Kasumi-1 (cell line): ENCODE results near the gene BPIFB1.

Experiments
- DNase-seq, 2 experiments: peaks; one replicate each; lab custom pipeline; 2025; lab: John Stamatoyannopoulos, UW

The BPIFB1 gene

DNA sequence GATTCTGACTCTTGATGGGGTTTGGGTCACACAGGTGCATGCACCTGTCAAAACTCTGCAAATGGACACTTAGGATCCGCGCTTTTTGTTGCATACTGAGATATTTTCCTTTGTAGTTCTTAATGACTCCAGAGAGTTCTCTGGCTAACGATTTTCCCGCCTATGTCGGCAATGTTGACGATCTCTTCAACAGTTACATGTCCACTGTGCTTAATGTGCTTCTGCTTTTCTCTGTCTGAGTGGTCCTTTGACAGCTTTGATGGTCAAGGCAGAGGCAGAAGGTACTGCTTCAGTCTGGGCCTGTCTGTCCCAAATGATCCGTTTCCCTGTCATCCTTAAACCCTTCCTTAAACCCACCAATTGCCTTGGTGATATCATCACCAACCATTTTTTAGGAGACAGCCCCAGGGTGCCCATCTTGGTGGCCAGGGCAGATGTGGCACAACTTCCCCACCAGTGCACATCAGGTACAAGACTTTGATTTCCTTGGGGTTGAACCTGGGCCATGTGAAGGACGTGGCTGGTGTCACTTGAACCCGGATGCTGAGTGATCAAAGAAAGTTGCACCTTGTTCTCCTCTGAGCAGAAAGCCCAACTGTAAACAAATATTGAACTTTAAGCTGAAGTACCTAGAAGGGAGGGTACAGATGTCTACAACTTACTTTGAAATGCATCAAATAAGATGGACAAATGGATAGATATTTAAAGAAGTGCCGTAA is 10.7 kb upstream of the BPIFB1 start:
- no peak for DNase-seq

- DNase-seq = no peak
These were observed 9.7 kb upstream of the BPIFB1 start for GRCh38 chr20:33273117-33273851.

GRCh38 chr20:33275215-33275614 is 7.8 kb upstream of the BPIFB1 start:
- no peak for DNase-seq

GRCh38 chr20:33275871-33276270 is 7.1 kb upstream of the BPIFB1 start:
- DNase-seq = no peak

DNA sequence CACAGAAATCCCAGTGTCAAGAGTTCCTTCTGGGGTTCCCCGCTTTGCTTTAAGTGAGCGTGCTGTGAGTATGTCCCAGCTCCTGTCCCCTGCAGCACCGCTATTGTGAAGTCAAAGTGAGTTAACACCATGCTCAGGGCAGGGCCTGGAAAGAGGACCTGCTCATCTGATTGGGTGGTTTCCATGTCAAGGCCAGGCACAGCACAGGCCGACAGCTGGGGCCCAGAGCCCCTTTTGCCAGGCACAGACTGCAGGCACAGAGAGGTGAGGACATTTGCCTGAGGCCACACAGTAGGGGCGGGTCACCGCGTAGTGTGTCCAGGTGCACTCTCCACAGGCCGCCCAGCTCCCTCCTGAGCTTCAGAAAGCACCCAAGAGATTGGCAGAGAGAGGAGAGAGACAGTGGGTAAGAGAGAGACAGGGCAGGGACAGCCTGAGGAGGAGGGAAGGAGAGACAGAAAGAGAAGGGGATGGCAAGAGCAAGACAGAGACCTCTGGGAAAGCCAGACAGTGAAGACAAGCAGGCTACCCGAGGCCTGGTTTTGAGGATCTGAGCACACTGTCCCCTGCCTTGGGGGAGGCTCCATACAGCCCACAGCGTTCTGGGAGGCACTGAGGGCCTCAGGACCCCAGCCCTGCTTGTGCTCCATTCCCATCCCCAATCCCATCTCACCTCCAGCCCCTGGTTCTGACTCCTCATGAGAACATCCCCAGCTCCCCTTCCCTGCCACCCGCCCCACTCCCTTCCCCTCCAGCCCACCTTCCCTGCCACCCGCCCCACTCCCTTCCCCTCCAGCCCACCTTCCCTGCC is 6.5 kb upstream of the BPIFB1 start:
- no peak for DNase-seq

DNA sequence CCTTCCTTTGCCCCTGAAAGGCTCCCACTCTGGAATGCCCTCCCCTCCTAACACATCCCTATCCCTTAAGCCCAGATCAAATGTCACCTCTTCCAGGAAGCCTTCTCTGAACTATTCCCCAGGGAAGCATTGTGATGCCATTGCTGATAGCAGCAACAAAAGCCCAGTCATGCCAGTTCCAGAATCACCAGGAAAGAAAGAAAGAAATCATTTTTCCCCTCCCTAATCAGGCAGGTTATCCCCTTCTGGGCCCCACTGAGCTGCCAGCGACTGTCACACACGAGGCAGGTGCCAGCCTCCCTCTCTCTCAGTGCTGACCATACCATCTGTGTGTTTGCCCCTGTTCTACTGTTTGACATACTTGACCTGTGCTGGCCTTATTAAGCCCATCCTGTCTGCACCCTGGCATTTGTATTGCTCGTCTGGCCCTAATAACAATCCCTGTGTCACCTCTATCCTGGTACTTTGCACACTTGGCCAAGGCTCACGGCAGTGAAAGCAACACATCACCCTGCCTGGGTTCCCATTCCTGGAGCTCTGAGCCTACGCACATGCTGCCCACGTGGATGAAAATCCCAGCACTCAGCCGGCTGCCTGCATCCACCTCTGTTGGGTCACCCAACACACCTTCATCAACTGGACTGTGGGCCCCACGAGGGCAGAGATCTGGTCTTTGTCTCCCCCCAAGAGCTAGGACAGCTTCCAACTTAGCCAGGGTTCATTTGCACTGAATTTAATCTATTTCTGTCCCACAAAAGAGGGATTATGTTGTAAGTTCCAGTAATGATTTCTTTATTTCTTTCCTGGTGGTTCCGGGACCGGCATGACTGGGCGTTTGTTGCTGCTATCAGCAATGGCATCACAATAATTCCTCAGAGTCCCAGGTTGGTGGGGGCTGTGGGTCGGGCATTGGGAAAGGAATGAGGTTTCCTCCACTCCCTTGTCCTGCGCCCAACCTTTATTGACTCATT is 5.3 kb upstream of the BPIFB1 start:
- DNase-seq = no peak

- no peak for DNase-seq
These were observed 4.3 kb upstream of the BPIFB1 start for GRCh38 chr20:33278700-33279099.

DNA sequence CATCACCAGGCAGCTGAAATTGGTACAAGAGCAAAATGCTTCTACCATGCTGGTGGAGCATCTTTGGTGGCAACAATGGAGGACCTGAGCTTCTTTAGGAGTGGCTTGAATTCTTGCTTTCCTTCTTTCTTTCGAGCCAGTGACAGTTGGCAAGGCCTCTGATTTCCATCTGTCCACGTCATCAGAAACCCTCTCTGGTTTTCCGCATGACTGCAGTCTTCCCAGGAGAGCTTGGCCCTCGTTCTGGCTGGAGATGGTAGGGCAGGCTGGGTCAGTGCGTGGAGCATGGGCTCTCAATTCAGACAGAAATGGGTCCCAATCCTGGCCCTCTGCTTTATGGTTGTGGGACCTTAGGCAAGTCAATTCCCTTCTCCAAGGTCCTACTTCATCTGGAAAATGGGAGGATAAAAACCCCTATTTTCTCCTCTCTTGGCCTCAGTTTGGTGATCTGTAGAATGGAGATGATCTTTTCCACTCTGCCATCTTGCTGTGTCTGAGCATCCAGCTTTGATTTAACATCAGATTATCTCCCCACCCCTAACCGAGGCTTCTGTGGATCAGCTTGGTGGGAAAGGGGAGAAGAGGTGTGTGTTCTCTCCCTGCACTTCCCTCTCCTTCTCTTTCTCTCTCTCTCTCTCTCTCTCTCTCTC is 3.6 kb upstream of the BPIFB1 start:
- no peak for DNase-seq

- DNase-seq = no peak
These were observed 2.9 kb upstream of the BPIFB1 start for GRCh38 chr20:33280000-33280680.

DNA sequence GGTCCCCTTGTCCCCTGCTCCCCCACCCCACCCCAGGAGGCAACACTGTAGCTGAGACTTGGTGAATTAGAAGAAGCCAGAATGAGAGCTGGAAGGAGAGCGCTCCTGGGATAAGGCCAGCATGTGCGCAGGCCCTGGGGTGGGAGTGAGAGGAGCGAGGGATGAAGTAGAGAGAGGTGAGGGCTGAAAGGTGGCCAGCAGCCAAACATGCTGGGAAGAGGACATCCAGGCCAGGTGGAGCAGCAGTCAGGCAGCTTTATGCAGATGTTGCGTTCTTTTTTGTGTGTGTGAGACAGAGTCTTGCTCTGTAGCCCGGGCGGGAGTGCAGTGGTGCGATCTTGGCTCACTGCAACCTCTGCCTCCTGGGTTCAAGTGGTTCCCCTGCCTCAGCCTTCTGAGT is 2.2 kb upstream of the BPIFB1 start:
- no peak for DNase-seq

DNA sequence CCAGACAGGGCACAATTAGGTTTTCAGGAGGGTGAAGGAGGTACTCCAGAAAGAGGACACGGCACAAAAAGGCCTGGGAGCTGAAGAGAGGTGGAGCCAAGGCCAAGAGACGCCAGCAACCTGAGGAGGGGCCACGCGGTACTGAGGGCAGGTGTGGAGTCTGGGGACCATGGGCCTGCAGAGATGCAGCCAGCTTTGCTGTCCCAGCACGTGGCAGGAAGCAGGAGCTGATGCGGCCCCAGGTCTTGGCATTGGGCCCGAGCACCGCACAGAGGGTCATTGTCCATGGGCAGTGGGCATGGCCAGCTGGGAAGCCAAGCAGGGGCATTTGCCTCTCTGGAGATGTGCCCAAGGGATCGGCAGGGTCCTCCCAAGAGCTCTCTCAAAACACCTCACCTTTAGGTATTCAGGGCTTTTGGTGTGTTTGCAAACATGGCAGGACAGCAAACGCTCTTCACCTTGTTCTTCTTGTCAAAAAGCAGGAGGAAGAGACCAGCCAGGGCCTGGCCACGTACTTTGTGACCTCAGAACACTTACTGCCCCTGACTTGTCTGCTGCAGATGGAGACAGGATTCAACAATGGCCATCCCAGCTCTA is 1.4 kb upstream of the BPIFB1 start:
- DNase-seq = no peak

- no peak for DNase-seq
These were observed 649 bp upstream of the BPIFB1 start for GRCh38 chr20:33282196-33282934.

DNA sequence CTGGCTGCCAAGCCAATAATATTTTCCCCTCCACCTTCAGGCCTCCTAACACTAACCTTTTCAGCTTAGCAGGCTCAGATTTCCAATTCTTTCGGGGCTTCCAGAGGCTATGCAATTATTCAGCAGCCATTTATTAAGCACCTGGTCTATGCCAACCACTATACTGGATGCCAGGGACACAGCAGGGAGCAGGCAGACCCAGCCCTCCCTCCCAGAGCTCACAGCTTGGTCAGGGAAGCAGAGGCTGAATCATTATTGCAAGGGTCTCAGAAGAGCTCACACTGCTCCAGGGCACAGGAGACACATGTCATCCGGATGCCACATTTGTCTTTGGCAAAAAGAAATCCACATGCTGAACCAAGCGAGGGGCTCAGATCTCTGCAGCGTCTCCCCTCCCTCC is 1.3 kb downstream of the BPIFB1 start:
- no peak for DNase-seq

DNA sequence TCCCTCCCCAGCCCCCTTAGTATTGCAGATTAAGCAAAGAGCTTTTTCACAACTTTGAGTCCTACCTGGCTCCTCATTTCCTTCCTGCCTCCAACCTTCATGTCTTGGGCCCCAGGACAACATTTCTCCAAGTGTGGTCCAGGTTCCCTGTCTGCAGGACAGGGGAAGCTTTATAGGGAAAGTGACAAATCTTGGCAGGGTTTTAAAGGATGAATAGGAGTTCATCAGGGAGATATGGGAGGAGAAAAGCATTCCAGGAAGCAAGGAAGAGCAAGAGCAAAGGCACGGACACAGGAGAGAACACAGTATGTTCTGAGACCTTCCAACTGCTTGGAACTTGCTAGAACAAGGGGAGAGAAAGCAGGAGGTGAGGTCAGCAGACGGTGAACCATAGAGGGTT is 1.9 kb downstream of the BPIFB1 start:
- DNase-seq = no peak

DNA sequence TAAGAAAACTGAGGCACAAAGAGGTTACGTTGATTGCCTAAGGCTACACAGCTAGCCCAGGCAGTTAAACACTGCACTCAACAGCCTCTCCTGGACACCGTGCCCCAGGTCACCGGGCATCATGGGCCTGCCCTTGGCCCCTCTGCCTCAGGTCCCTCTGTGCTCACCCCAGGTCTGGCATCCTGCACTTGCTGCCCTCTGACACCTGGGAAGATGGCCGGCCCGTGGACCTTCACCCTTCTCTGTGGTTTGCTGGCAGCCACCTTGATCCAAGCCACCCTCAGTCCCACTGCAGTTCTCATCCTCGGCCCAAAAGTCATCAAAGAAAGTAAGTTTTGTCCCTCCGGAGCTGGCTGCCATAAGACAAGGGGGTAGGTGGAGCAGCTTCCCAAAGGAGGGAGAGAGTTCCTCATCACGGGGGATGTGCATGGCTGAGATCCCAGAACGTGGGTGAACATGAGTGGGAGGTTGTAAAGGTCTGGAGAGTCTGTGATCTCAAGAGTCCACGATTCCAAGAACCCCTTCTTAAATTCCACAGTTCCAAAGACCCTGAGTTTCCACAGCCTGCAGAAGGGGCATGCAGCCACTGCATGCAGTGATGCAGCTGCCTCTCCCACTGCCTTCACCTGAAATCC is 3.0 kb downstream of the BPIFB1 start:
- DNase-seq = no peak

DNA sequence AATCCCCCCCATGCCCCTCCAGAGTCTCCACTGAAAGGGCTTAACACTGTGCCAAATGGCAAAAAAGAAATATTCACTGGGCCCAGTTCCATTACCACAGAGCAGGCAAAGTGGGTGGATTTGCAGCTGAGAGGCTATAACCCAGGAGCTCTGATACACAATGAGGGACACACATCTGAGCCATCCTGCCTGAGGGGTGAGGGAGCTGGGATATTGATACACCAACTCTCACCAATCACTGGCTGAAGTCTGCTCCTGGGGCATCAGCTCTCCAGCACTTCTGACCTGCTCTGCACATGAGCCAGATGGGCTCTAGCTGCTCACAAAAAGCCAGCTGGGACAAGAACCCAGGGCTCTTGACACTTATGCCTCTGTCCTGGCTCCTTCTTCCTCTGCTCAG is 4.9 kb downstream of the BPIFB1 start:
- DNase-seq = no peak

DNA sequence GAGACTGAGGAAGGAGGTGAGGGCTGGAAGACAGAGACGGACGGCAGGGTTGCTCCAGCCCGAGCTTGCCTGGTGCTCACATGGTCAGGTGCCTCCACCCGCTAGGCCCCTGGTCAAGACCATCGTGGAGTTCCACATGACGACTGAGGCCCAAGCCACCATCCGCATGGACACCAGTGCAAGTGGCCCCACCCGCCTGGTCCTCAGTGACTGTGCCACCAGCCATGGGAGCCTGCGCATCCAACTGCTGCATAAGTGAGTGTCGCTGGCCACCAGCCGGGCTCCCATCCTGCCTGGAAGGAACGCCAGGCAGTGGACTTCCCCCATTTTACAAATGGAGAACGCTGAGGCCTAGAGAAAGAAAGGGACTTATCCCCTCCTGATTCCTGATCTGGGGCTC is 7.8 kb downstream of the BPIFB1 start:
- no peak for DNase-seq

DNA sequence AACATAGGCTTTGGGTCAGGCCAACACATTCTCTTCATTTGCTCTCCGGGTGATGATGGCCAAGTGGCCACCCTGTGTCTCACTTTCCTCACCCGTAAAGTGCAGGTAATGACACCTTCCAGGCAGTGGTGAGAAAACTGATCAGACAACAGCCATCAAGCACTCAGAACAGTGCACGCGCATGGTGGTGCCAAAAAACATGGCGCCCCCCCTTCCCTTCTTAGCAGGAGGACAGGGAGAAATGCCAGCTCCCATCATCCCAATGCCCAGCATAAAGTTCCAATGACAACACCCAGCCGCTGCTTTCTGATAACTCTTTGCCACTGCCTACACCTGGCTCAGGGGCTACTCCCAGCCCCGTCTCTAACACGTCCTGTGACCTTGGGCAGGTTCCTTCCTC is 8.4 kb downstream of the BPIFB1 start:
- DNase-seq = no peak

DNA sequence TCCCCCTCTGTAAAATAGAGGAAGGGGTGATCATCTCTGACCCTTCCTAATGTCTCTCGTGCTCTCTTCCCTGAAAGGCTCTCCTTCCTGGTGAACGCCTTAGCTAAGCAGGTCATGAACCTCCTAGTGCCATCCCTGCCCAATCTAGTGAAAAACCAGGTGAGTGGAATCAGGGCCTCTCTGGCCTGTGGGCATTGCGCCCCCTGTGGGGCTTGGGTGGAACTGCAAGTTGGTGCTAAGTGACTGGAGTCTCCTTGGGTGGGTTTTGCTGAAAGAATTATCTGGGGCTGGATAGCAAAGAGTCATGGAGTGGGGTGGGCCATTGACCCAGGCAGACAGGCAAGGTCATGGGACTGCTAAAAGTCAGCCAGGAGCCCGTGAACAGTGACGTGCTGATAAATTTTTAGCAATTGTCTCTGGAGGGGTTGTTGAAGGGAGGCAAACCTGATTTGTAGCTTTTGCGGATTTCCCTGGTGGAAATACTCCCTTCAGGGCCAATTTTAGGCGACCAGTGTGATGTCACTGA is 8.9 kb downstream of the BPIFB1 start:
- peak; percentile 11 to 35 for DNase-seq
